Endothelial cell (in vitro differentiated cells): ENCODE data around the gene AKAP6. TPM values are rescaled to one million over a fixed set of nuclear protein-coding genes. Genes with fewer than 3 reads are reported as not detected.
A peak's percentile ranks its signal among the peaks of the same experiment; 100 is the strongest.

Experiments
- DNase-seq: peaks from one replicate; pipeline ENCODE4 v3.0.0; 2021; ENCODE audit warnings: low spot score
- H3K27ac Mint-ChIP-seq: one replicate; pipeline ENCODE4 v1.8.0; 2021; ENCODE audit warnings: mixed read lengths, inconsistent platforms; ENCODE audit not compliant: unreplicated experiment
- H3K27me3 Mint-ChIP-seq: one replicate; pipeline ENCODE4 v1.8.0; 2021; ENCODE audit warnings: mild to moderate bottlenecking, moderate library complexity, mixed read lengths, inconsistent platforms; ENCODE audit not compliant: unreplicated experiment
- H3K36me3 Mint-ChIP-seq: one replicate; pipeline ENCODE4 v1.8.0; 2021; ENCODE audit warnings: mild to moderate bottlenecking, low read depth, mixed read lengths, inconsistent platforms; ENCODE audit not compliant: unreplicated experiment
- H3K4me1 Mint-ChIP-seq: one replicate; pipeline ENCODE4 v1.8.0; 2021; ENCODE audit warnings: mild to moderate bottlenecking, mixed read lengths, inconsistent platforms; ENCODE audit not compliant: unreplicated experiment
- H3K4me3 Mint-ChIP-seq: one replicate; pipeline ENCODE4 v1.8.0; 2021; ENCODE audit warnings: mild to moderate bottlenecking, mixed read lengths, inconsistent platforms; ENCODE audit not compliant: unreplicated experiment
- H3K9me3 Mint-ChIP-seq: one replicate; pipeline ENCODE4 v1.8.0; 2021; ENCODE audit warnings: mixed read lengths, inconsistent platforms; ENCODE audit not compliant: unreplicated experiment
- CTCF ChIP-seq: fragments of 200-600 bp; sonication (generic); IDR thresholded peaks from one replicate; pipeline ENCODE4 v1.5.0; 2021; ENCODE audit warnings: antibody characterized with exemption; ENCODE audit not compliant: unreplicated experiment
- total RNA-seq: library from RNA; stranded (reverse); fragmentation: NEBNext Ultra II Directional; extraction: Animal tissue kit (Norgen Biotek cat#: 25700); gene quantifications from one replicate; pipeline ENCODE4 v1.2.1, GENCODE V29; 2021; ENCODE audit not compliant: unreplicated experiment

AKAP6 gene
- total RNA-seq, 1 donor from 2014 or later, result 4.4 TPM

GRCh38 chr14:32710731-32711680 lies 381.9 kb downstream of the AKAP6 start:
- Mint-ChIP-seq H3K4me1 (no peaks in the 10 kb centered on the region), H3K27ac (no peak overlapping the region), H3K4me3 (no peak overlapping the region), H3K36me3 (no peaks in the 10 kb centered on the region), H3K27me3 (no peaks in the 10 kb centered on the region), H3K9me3 (no peaks in the 10 kb centered on the region)
- peak; percentile 42 for DNase-seq
- peak; percentile 78 for TF ChIP-seq CTCF

- TF ChIP-seq CTCF, result no peak
- Mint-ChIP-seq H3K27ac (no peak overlapping the region), H3K4me1 (no peaks in the 10 kb centered on the region), H3K9me3 (no peaks in the 10 kb centered on the region), H3K4me3 (no peak overlapping the region), H3K36me3 (no peaks in the 10 kb centered on the region), H3K27me3 (no peaks in the 10 kb centered on the region)
- no peak for DNase-seq
Observed at GRCh38 chr14:32713856-32714255, 384.8 kb downstream of the AKAP6 start.

- no peak overlapping the region for H3K27ac Mint-ChIP-seq
- H3K27me3 Mint-ChIP-seq, result no peaks in the 10 kb centered on the region
- H3K4me1 Mint-ChIP-seq, result no peaks in the 10 kb centered on the region
- no peak for TF ChIP-seq CTCF
- no peak overlapping the region for H3K4me3 Mint-ChIP-seq
- DNase-seq, result no peak
- no peaks in the 10 kb centered on the region for H3K36me3 Mint-ChIP-seq
- H3K9me3 Mint-ChIP-seq, result no peaks in the 10 kb centered on the region
Observed at GRCh38 chr14:32719601-32720000, 390.5 kb downstream of the AKAP6 start.

- Mint-ChIP-seq H3K27me3 (no peaks in the 10 kb centered on the region), H3K36me3 (no peaks in the 10 kb centered on the region), H3K4me3 (no peak overlapping the region), H3K4me1 (no peaks in the 10 kb centered on the region), H3K27ac (no peak overlapping the region), H3K9me3 (no peaks in the 10 kb centered on the region)
- DNase-seq, result no peak
- TF ChIP-seq CTCF, result no peak
Observed at GRCh38 chr14:32720927-32721326, 391.8 kb downstream of the AKAP6 start.

- no peaks in the 10 kb centered on the region for H3K4me1 Mint-ChIP-seq
- H3K36me3 Mint-ChIP-seq, result no peaks in the 10 kb centered on the region
- H3K27me3 Mint-ChIP-seq, result no peaks in the 10 kb centered on the region
- H3K4me3 Mint-ChIP-seq, result no peak overlapping the region
- no peak overlapping the region for H3K27ac Mint-ChIP-seq
- DNase-seq, result no peak
- TF ChIP-seq CTCF, result no peak
- no peaks in the 10 kb centered on the region for H3K9me3 Mint-ChIP-seq
Observed at GRCh38 chr14:32722631-32723183, 393.6 kb downstream of the AKAP6 start.
